Mesodermal cell (in vitro differentiated cells): ENCODE results near the gene NLRP8. TPM values are rescaled to one million over a fixed set of nuclear protein-coding genes. Genes with fewer than 3 reads are reported as not detected.

Experiments used
- H3K27ac ChIP-seq: 2 replicates; pipeline ENCODE4 v1.7.0; 2013; ENCODE audit warnings: mild to moderate bottlenecking, low read depth, low read length, moderate library complexity; ENCODE audit not compliant: severe bottlenecking
- H3K36me3 ChIP-seq: 2 replicates; pipeline ENCODE4 v1.7.1; 2013; ENCODE audit warnings: mild to moderate bottlenecking, low read length, moderate library complexity; ENCODE audit not compliant: control insufficient read depth, insufficient read depth
- H3K4me1 ChIP-seq: one replicate; pipeline ENCODE4 v1.7.1; 2013; ENCODE audit warnings: mild to moderate bottlenecking, low read length; ENCODE audit not compliant: insufficient read depth, control insufficient read depth, poor library complexity, severe bottlenecking
- H3K4me3 ChIP-seq: 2 replicates; pipeline ENCODE4 v1.7.0; 2013; ENCODE audit warnings: low read length, control low read depth, mild to moderate bottlenecking; ENCODE audit not compliant: insufficient read depth, poor library complexity, severe bottlenecking; ENCODE audit errors: extremely low read depth
- H3K9me3 ChIP-seq: 2 replicates; pipeline ENCODE4 v1.7.1; 2013; ENCODE audit warnings: mild to moderate bottlenecking, low read length, moderate library complexity; ENCODE audit not compliant: control insufficient read depth
- WGBS, 2 experiments: methylation state at CpG; one replicate each; pipeline ENCODE4 v1.1.5; 2013; ENCODE audit warnings: missing lambda C conversion rate in 2 of 2; ENCODE audit not compliant: insufficient coverage in 2 of 2; 5-methylcytosine and 5-hydroxymethylcytosine counted together
- polyA plus RNA-seq, 2 experiments: library from polyadenylated mRNA; stranded (reverse); fragments of 50-300 nt; gene quantifications; one replicate each; pipeline ENCODE4 v1.2.3, GENCODE V29; 2013

NLRP8 gene
- polyA plus RNA-seq (2013, experiment 1 of 2), result not detected
- not detected for polyA plus RNA-seq (2013, experiment 2 of 2)

GRCh38 chr19:55947532-55947931, at the start of gene NLRP8:
Gene NLRP8, plus strand, starts transcription at chr19:55947832.
- no peaks in the 10 kb centered on the region for H3K4me1 ChIP-seq
- H3K9me3 ChIP-seq, result peaks cover 58% of the 10 kb centered on the region
- no peak within 1 kb of the TSS for H3K27ac ChIP-seq
- no peaks in the 10 kb centered on the region for H3K36me3 ChIP-seq
- H3K4me3 ChIP-seq, result no peak within 1 kb of the TSS
- WGBS, 2 experiments, result 41 to 68% methylated on average over 3 to 5 of the region's 8 CpGs

- peaks cover 44% of the 10 kb centered on the region for H3K9me3 ChIP-seq
- no peak overlapping the region for H3K27ac ChIP-seq
- 75 to 76% methylated on average over 5 to 12 of the region's 12 CpGs for WGBS, 2 experiments
Observed at GRCh38 chr19:55898911-55899310, 48.7 kb upstream of the NLRP8 start.

GRCh38 chr19:55901369-55902079, 46.1 kb upstream of the NLRP8 start:
- H3K4me1 ChIP-seq, result no peaks in the 10 kb centered on the region
- WGBS, 2 experiments, result 32 to 69% methylated on average over 9 to 11 of the region's 13 CpGs
- H3K9me3 ChIP-seq, result peaks cover 33% of the 10 kb centered on the region
- no peak overlapping the region for H3K4me3 ChIP-seq
- no peaks in the 10 kb centered on the region for H3K36me3 ChIP-seq
- H3K27ac ChIP-seq, result no peak overlapping the region

More at GRCh38 chr19:55898911-55899310, 48.7 kb upstream of the NLRP8 start:
- H3K4me1 ChIP-seq, result no peaks in the 10 kb centered on the region
- no peaks in the 10 kb centered on the region for H3K36me3 ChIP-seq
- H3K4me3 ChIP-seq, result no peak overlapping the region

GRCh38 chr19:55902080-55902751, 45.4 kb upstream of the NLRP8 start:
- H3K27ac ChIP-seq, result no peak overlapping the region
- no peak overlapping the region for H3K4me3 ChIP-seq
- no peaks in the 10 kb centered on the region for H3K36me3 ChIP-seq
- H3K9me3 ChIP-seq, result peaks cover 33% of the 10 kb centered on the region
- WGBS, 2 experiments, result 55 to 71% methylated on average over 5 to 6 of the region's 9 CpGs
- H3K4me1 ChIP-seq, result no peaks in the 10 kb centered on the region

- WGBS, 2 experiments, result 59 to 78% methylated on average over 6 to 7 of the region's 7 CpGs
- H3K36me3 ChIP-seq, result no peaks in the 10 kb centered on the region
- H3K27ac ChIP-seq, result no peak overlapping the region
- H3K9me3 ChIP-seq, result peaks cover 52% of the 10 kb centered on the region
- no peak overlapping the region for H3K4me3 ChIP-seq
- H3K4me1 ChIP-seq, result no peaks in the 10 kb centered on the region
Observed at GRCh38 chr19:55907286-55907685, 40.3 kb upstream of the NLRP8 start.

GRCh38 chr19:55907746-55908145, 39.9 kb upstream of the NLRP8 start:
- Histone ChIP-seq H3K4me3 (no peak overlapping the region), H3K36me3 (no peaks in the 10 kb centered on the region), H3K27ac (no peak overlapping the region), H3K4me1 (no peaks in the 10 kb centered on the region), H3K9me3 (peaks cover 55% of the 10 kb centered on the region)
- WGBS, 2 experiments, result 43 to 85% methylated on average over 1 to 2 of the region's 3 CpGs

- Histone ChIP-seq H3K4me3 (no peak overlapping the region), H3K36me3 (no peaks in the 10 kb centered on the region), H3K27ac (no peak overlapping the region), H3K9me3 (peaks cover 67% of the 10 kb centered on the region), H3K4me1 (no peaks in the 10 kb centered on the region)
- 13 to 27% methylated on average over 2 of the region's 2 CpGs for WGBS, 2 experiments
Observed at GRCh38 chr19:55909801-55910200, 37.8 kb upstream of the NLRP8 start.

- Histone ChIP-seq H3K27ac (no peak overlapping the region), H3K36me3 (no peaks in the 10 kb centered on the region), H3K4me3 (no peak overlapping the region), H3K9me3 (peaks cover 57% of the 10 kb centered on the region), H3K4me1 (no peaks in the 10 kb centered on the region)
- 63 to 70% methylated on average over 4 to 6 of the region's 7 CpGs for WGBS, 2 experiments
Observed at GRCh38 chr19:55912916-55913315, 34.7 kb upstream of the NLRP8 start.

- no peak overlapping the region for H3K4me3 ChIP-seq
- H3K4me1 ChIP-seq, result no peaks in the 10 kb centered on the region
- peaks cover 56% of the 10 kb centered on the region for H3K9me3 ChIP-seq
- 52 to 59% methylated on average over 6 to 8 of the region's 9 CpGs for WGBS, 2 experiments
- H3K27ac ChIP-seq, result no peak overlapping the region
- no peaks in the 10 kb centered on the region for H3K36me3 ChIP-seq
Observed at GRCh38 chr19:55913643-55914268, 33.9 kb upstream of the NLRP8 start.

- WGBS, 2 experiments, result 36 to 48% methylated on average over 1 to 4 of the region's 5 CpGs
Observed at GRCh38 chr19:55923556-55923955, 24.1 kb upstream of the NLRP8 start.

More at GRCh38 chr19:55923556-55923955, 24.1 kb upstream of the NLRP8 start:
- Histone ChIP-seq H3K4me3 (no peak overlapping the region), H3K4me1 (no peaks in the 10 kb centered on the region), H3K36me3 (no peaks in the 10 kb centered on the region), H3K27ac (no peak overlapping the region), H3K9me3 (peaks cover 41% of the 10 kb centered on the region)
